GM23338 (cell line): ENCODE measurements around the gene MAD1L1. TPM values are rescaled to one million over a fixed set of nuclear protein-coding genes. Genes with fewer than 3 reads are reported as not detected.

Experiments used
- ATAC-seq: fragments of 200-7000 bp; cut with Tn5 transposase; 3 replicates; pipeline ENCODE4 v1.9.1; 2020
- DNase-seq: peaks from one replicate; pipeline ENCODE4 v3.0.0-alpha.2; 2015; ENCODE audit warnings: low spot score
- H2AFZ ChIP-seq: fragments of 200-600 bp; sonication (generic); 2 replicates; pipeline ENCODE4 v1.8.0; 2016; ENCODE audit warnings: antibody characterized with exemption, mild to moderate bottlenecking, moderate library complexity
- H3F3A ChIP-seq: fragments of 200-600 bp; sonication (generic); replicated peaks from 2 replicates; pipeline ENCODE4 v1.8.0; 2017; ENCODE audit warnings: antibody characterized with exemption, mixed run types, low read depth
- H3K27ac ChIP-seq: fragments of 200-600 bp; sonication (generic); 2 replicates; pipeline ENCODE4 v1.6.1; 2016; ENCODE audit warnings: low read depth
- H3K27me3 ChIP-seq: fragments of 200-600 bp; sonication (generic); 2 replicates; pipeline ENCODE4 v1.8.0; 2016; ENCODE audit warnings: mild to moderate bottlenecking, mixed run types, moderate library complexity; ENCODE audit not compliant: insufficient read depth
- H3K36me3 ChIP-seq: fragments of 200-600 bp; sonication (generic); 2 replicates; pipeline ENCODE4 v1.8.0; 2016; ENCODE audit warnings: mild to moderate bottlenecking; ENCODE audit not compliant: insufficient read depth
- H3K4me1 ChIP-seq: fragments of 200-600 bp; sonication (generic); 2 replicates; pipeline ENCODE4 v1.8.0; 2016; ENCODE audit warnings: mild to moderate bottlenecking, moderate library complexity; ENCODE audit not compliant: insufficient read depth
- H3K4me2 ChIP-seq: fragments of 200-600 bp; sonication (generic); 2 replicates; pipeline ENCODE4 v1.7.1; 2017; ENCODE audit warnings: mixed run types
- H3K4me3 ChIP-seq: fragments of 200-600 bp; sonication (generic); 2 replicates; pipeline ENCODE4 v1.6.1; 2016; ENCODE audit warnings: mixed run types
- H3K79me2 ChIP-seq: fragments of 200-600 bp; sonication (generic); replicated peaks from 2 replicates; pipeline ENCODE4 v1.8.0; 2017; ENCODE audit warnings: mild to moderate bottlenecking; ENCODE audit not compliant: insufficient read depth
- H3K9me2 ChIP-seq: fragments of 200-600 bp; sonication (generic); 2 replicates; pipeline ENCODE4 v1.8.0; 2017; ENCODE audit not compliant: insufficient read depth
- H4K20me1 ChIP-seq: fragments of 200-600 bp; sonication (generic); replicated peaks from 2 replicates; pipeline ENCODE4 v1.8.0; 2017; ENCODE audit warnings: mild to moderate bottlenecking; ENCODE audit not compliant: insufficient read depth
- H3K27ac Mint-ChIP-seq: 2 replicates; pipeline ENCODE4 v1.8.0; 2020; ENCODE audit warnings: inconsistent platforms, mild to moderate bottlenecking, moderate library complexity, mixed read lengths
- H3K27me3 Mint-ChIP-seq: 3 replicates; pipeline ENCODE4 v1.8.0; 2022; ENCODE audit warnings: low read depth, mild to moderate bottlenecking, moderate library complexity, mixed read lengths, inconsistent platforms; ENCODE audit not compliant: insufficient read depth, poor library complexity
- H3K36me3 Mint-ChIP-seq: 3 replicates; pipeline ENCODE4 v1.8.0; 2021; ENCODE audit warnings: low read depth, mild to moderate bottlenecking, inconsistent platforms, moderate library complexity, mixed read lengths
- H3K4me1 Mint-ChIP-seq: 3 replicates; pipeline ENCODE4 v1.8.0; 2020; ENCODE audit warnings: mild to moderate bottlenecking, inconsistent platforms, mixed read lengths
- H3K4me3 Mint-ChIP-seq: 3 replicates; pipeline ENCODE4 v1.8.0; 2021; ENCODE audit warnings: moderate library complexity, mild to moderate bottlenecking, inconsistent platforms, mixed read lengths
- H3K9me3 Mint-ChIP-seq: 3 replicates; pipeline ENCODE4 v1.8.0; 2020; ENCODE audit warnings: moderate library complexity, mild to moderate bottlenecking, inconsistent platforms, mixed read lengths
- EZH2phosphoT487 ChIP-seq: fragments of 200-600 bp; sonication (generic); IDR thresholded peaks from one replicate; pipeline ENCODE4 v1.8.1; 2018; ENCODE audit warnings: antibody characterized with exemption; ENCODE audit not compliant: unreplicated experiment
- ZNF114 ChIP-seq: fragments of 250-450 bp; sonication (Bioruptor Pico); IDR thresholded peaks from 2 replicates; pipeline ENCODE4 v1.5.0; 2020; ENCODE audit warnings: mild to moderate bottlenecking, moderate library complexity
- polyA plus RNA-seq: library from polyadenylated mRNA; unstranded; fragments of >200 nt; fragmentation: Nextera tagmentation; extraction: Ambion mirVana; gene quantifications from 2 replicates; pipeline ENCODE4 v1.2.1, GENCODE V29; 2016
- total RNA-seq: library from RNA; depleted of rRNA; stranded (reverse); fragments of >200 nt; shearing (Covaris generic); gene quantifications from 2 replicates; pipeline ENCODE4 v1.2.3, GENCODE V29; 2014
- TF ChIP-seq, protein P1 (sequence below): fragments of 250-450 bp; sonication (Bioruptor Pico); IDR thresholded peaks from 2 replicates; pipeline ENCODE4 v1.5.0; 2020; ENCODE audit warnings: mild to moderate bottlenecking, moderate library complexity

MAD1L1 gene
- total and polyA plus RNA-seq, 2 experiments from 2014 or later, result 40.3 to 59.3 TPM

DNA sequence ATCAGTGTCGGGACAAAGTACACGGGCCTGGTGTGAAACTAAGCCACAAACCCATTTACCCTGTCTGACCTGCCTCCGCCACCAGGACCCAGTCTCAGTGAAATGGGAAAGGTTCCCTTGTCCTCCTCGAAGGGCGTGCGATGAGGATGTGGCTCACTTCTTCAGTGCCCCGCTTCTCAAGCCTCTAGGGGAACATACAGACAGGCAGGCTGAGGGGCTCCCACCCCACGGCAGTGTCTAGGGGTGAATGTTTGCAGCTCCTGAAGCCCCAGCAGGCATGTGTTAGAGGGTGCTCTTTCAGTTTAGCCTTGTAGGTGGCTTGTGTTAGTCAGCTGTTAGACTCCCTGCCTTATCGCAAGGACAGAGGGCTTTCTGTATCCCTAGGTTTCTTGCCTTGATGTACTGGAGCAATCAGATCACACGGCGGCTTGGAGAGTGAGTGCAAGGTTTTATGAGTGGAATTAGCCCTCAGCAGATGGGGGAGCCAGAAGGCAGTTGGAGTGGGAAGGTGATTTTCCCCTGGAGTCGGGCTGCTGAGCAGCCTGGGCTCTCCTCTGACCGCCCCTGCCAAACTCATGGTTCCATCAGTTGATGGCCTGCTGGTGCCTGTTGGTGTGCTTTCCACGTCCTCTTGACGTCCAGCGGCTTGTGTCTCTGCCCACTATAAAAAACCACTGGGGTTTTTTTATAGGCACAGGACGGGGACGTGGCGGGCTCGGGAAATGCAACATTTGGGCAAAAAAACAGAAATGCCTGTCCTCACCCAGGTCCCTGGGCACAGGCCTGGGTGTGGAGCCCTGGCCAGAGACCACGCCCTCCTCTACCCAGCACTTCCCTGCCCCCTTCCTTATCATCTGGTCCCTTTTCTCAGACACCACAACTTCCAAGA is 10.0 kb upstream of the MAD1L1 start:
- peak overlapping the region; percentile 39; the same call in 1 of the 2 replicates for H2AFZ ChIP-seq

More for the DNA sequence above, 10.0 kb upstream of the MAD1L1 start:
- Mint-ChIP-seq H3K9me3 (no peaks in the 10 kb centered on the region), H3K27ac (peak overlapping the region; percentile 95), H3K4me3 (peak overlapping the region; percentile 90), H3K36me3 (peaks cover 23% of the 10 kb centered on the region), H3K27me3 (peaks cover 11% of the 10 kb centered on the region), H3K4me1 (peaks cover 9% of the 10 kb centered on the region)
- DNase-seq (peak; percentile 61), ATAC-seq (peak; percentile 50)
- H3K4me2 ChIP-seq, result peak overlapping the region; percentile 89
- peak overlapping the region; percentile 5; the same call in 1 of the 2 replicates for H3K27ac ChIP-seq
- H3K27me3 ChIP-seq, result no peaks in the 10 kb centered on the region
- H3K79me2 ChIP-seq, result peaks cover 32% of the 10 kb centered on the region
- H3F3A ChIP-seq, result 0 out of 2 replicates have a peak, but pooled peaks cover 4% of the 10 kb centered on the region
- peak overlapping the region; percentile 94 for H3K4me3 ChIP-seq
- TF ChIP-seq, protein P1, sequence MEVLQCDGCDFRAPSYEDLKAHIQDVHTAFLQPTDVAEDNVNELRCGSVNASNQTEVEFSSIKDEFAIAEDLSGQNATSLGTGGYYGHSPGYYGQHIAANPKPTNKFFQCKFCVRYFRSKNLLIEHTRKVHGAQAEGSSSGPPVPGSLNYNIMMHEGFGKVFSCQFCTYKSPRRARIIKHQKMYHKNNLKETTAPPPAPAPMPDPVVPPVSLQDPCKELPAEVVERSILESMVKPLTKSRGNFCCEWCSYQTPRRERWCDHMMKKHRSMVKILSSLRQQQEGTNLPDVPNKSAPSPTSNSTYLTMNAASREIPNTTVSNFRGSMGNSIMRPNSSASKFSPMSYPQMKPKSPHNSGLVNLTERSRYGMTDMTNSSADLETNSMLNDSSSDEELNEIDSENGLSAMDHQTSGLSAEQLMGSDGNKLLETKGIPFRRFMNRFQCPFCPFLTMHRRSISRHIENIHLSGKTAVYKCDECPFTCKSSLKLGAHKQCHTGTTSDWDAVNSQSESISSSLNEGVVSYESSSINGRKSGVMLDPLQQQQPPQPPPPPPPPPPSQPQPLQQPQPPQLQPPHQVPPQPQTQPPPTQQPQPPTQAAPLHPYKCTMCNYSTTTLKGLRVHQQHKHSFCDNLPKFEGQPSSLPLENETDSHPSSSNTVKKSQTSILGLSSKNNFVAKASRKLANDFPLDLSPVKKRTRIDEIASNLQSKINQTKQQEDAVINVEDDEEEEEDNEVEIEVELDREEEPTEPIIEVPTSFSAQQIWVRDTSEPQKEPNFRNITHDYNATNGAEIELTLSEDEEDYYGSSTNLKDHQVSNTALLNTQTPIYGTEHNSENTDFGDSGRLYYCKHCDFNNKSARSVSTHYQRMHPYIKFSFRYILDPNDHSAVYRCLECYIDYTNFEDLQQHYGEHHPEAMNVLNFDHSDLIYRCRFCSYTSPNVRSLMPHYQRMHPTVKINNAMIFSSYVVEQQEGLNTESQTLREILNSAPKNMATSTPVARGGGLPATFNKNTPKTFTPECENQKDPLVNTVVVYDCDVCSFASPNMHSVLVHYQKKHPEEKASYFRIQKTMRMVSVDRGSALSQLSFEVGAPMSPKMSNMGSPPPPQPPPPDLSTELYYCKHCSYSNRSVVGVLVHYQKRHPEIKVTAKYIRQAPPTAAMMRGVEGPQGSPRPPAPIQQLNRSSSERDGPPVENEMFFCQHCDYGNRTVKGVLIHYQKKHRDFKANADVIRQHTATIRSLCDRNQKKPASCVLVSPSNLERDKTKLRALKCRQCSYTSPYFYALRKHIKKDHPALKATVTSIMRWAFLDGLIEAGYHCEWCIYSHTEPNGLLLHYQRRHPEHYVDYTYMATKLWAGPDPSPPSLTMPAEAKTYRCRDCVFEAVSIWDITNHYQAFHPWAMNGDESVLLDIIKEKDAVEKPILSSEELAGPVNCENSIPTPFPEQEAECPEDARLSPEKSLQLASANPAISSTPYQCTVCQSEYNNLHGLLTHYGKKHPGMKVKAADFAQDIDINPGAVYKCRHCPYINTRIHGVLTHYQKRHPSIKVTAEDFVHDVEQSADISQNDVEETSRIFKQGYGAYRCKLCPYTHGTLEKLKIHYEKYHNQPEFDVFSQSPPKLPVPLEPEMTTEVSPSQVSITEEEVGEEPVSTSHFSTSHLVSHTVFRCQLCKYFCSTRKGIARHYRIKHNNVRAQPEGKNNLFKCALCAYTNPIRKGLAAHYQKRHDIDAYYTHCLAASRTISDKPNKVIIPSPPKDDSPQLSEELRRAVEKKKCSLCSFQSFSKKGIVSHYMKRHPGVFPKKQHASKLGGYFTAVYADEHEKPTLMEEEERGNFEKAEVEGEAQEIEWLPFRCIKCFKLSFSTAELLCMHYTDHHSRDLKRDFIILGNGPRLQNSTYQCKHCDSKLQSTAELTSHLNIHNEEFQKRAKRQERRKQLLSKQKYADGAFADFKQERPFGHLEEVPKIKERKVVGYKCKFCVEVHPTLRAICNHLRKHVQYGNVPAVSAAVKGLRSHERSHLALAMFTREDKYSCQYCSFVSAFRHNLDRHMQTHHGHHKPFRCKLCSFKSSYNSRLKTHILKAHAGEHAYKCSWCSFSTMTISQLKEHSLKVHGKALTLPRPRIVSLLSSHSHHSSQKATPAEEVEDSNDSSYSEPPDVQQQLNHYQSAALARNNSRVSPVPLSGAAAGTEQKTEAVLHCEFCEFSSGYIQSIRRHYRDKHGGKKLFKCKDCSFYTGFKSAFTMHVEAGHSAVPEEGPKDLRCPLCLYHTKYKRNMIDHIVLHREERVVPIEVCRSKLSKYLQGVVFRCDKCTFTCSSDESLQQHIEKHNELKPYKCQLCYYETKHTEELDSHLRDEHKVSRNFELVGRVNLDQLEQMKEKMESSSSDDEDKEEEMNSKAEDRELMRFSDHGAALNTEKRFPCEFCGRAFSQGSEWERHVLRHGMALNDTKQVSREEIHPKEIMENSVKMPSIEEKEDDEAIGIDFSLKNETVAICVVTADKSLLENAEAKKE, result no peak
- TF ChIP-seq ZNF114 (CRISPR knock-in tag) (no peak), EZH2phosphoT487 (no peak)
- no peaks in the 10 kb centered on the region; the same call in 1 of the 2 replicates for H4K20me1 ChIP-seq
- H3K4me1 ChIP-seq, result peaks cover 16% of the 10 kb centered on the region
- H3K9me2 ChIP-seq, result no peaks in the 10 kb centered on the region
- H3K36me3 ChIP-seq, result peaks cover 8% of the 10 kb centered on the region
